Heart left ventricle (tissue), 13 donors: Measurements from ENCODE around the gene SYK.

Source experiments
- CTCF ChIP-seq, 12 donors: fragments of 200-600 bp; sonication (generic) in 4 of 12; IDR thresholded peaks; one replicate each; pipeline versions ENCODE4 v1.5.0 to v1.8.0; 2018 to 2022; ENCODE audit warnings: antibody characterized with exemption in 12 of 12, mild to moderate bottlenecking in 5 of 12
- POLR2A ChIP-seq, 2 donors: fragments of 450-650 bp; IDR thresholded peaks; one replicate each; pipeline ENCODE4 v1.6.1; 2017; ENCODE audit warnings: antibody characterized with exemption in 2 of 2, mild to moderate bottlenecking in 2 of 2, moderate library complexity in 2 of 2
- donor health status: ischemic (EF 13 %, LVEDD 7.1; RV severe dilation, severe dysfunction).
- donor health status: DM: no; HTN: yes; CAD: no.
- donor health status: DM: no; HTN: no; CAD: no.
- donor health status: ischemic (EF 25% LVEDD 6.9; RV normal size, moderate dysfunction).
- donor health status: ischemic (EF 25% LVEDD 5.7; RV mildly dilated, moderate dysfunction).
- donor health status: ischemic (EF 35%, LVEDD 5.7; RV mildly dilated, moderate dysfunction).
- donor health status: nonischemic (EF 11% LVEDD 7.7; RV severe dilation, severe dysfunction).
- donor health status: DM: yes; HTN: yes; CAD: no.
- donor health status: PGD.
- donor health status: ischemic (EF 29% LVEDD 5.4; RV normal size, mild dysfunction).
- donor health status: nonischemic (EF 23%, LVEDD 6.1; RV moderate dilation, normal function).

DNA sequence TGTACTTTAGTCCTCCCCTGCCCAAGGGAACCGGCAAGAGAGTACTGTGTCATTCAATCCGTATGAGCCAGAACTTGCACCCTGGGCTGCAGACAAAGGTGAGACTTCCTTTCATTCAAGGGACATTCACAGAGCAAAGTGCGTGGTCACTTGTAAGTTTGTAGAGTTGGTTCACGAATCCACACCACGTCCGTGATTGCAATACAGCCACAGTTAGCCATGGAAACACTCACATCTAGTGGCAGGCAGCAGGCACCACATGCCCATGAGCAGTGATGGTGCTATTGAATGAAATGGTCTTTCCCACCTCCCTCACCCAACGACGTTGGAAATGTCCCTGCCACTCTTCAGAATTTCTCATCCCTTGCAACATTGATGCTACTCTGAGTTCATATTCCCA is 72.6 kb downstream of the SYK start:
- TF ChIP-seq POLR2A (IDR thresholded peaks at IDR 0.05) = no peak
- no peak for TF ChIP-seq CTCF (IDR thresholded peaks at IDR 0.05)
